CD4-positive, alpha-beta memory T cell (primary cell): Measurements from ENCODE around the gene NKAIN4. TPM values are rescaled to one million over a fixed set of nuclear protein-coding genes. Genes with fewer than 3 reads are reported as not detected.
A peak's percentile ranks its signal among the peaks of the same experiment; 100 is the strongest.

Experiments
- CTCF ChIA-PET: fragments of 350-600 bp; sonication (Branson Sonifier 250); formaldehyde crosslinking; loops from one replicate; lab custom pipeline; 2021; ENCODE audit warnings: inconsistent platforms; ENCODE audit not compliant: partially characterized antibody; lab: Charles Lee
- POLR2A ChIA-PET: fragments of 350-600 bp; sonication (Branson Sonifier 250); formaldehyde crosslinking; loops from one replicate; lab custom pipeline; 2021; ENCODE audit not compliant: partially characterized antibody; lab: Charles Lee
- DNase-seq, 5 donors: peaks; one replicate each; pipeline versions ENCODE4 v3.0.0 to v3.0.0-alpha.2; 2020 to 2022; ENCODE audit warnings: mixed read lengths in 1 of 5
- H3K27ac ChIP-seq: one replicate; pipeline ENCODE4 v1.7.0; 2013; ENCODE audit warnings: low read depth, low read length
- H3K27me3 ChIP-seq: 2 replicates; pipeline ENCODE4 v1.7.0; 2013; ENCODE audit warnings: mild to moderate bottlenecking, low read length, moderate library complexity; ENCODE audit not compliant: insufficient read depth
- H3K36me3 ChIP-seq: 2 replicates; pipeline ENCODE4 v1.7.0; 2013; ENCODE audit warnings: mild to moderate bottlenecking, low read length, moderate library complexity; ENCODE audit not compliant: insufficient read depth
- H3K4me1 ChIP-seq: 2 replicates; pipeline ENCODE4 v1.7.0; 2013; ENCODE audit warnings: mild to moderate bottlenecking, low read length, moderate library complexity; ENCODE audit not compliant: insufficient read depth
- H3K4me3 ChIP-seq, 2 donors: one replicate each; pipeline ENCODE4 v1.7.0; 2013; ENCODE audit warnings: low read length in 2 of 2, mild to moderate bottlenecking in 1 of 2
- H3K9me3 ChIP-seq, 2 donors: one replicate each; pipeline ENCODE4 v1.7.0; 2013; ENCODE audit warnings: low read length in 2 of 2, control low read depth in 1 of 2; ENCODE audit not compliant: control insufficient read depth in 1 of 2
- H3K27ac Mint-ChIP-seq, 7 donors: one replicate each; pipeline ENCODE4 v1.8.0; 2020 to 2021; ENCODE audit warnings: mixed read lengths in 7 of 7, mild to moderate bottlenecking in 6 of 7, inconsistent platforms in 3 of 7, moderate library complexity in 3 of 7
- H3K27me3 Mint-ChIP-seq, 2 donors: one replicate each; pipeline ENCODE4 v1.8.0; 2020 to 2021; ENCODE audit warnings: mixed read lengths in 2 of 2
- H3K36me3 Mint-ChIP-seq, 2 donors: one replicate each; pipeline ENCODE4 v1.8.0; 2020 to 2021; ENCODE audit warnings: mixed read lengths in 2 of 2, inconsistent platforms in 1 of 2, mild to moderate bottlenecking in 1 of 2
- H3K4me1 Mint-ChIP-seq, 4 donors: one replicate each; pipeline ENCODE4 v1.8.0; 2020 to 2021; ENCODE audit warnings: mixed read lengths in 4 of 4, mild to moderate bottlenecking in 1 of 4
- H3K4me3 Mint-ChIP-seq, 8 donors: one replicate each; pipeline ENCODE4 v1.8.0; 2020 to 2021; ENCODE audit warnings: mixed read lengths in 8 of 8, mild to moderate bottlenecking in 7 of 8, moderate library complexity in 6 of 8, inconsistent platforms in 3 of 8
- H3K9me3 Mint-ChIP-seq, 8 donors: one replicate each; pipeline ENCODE4 v1.8.0; 2020 to 2021; ENCODE audit warnings: mixed read lengths in 8 of 8, mild to moderate bottlenecking in 5 of 8, inconsistent platforms in 3 of 8, moderate library complexity in 1 of 8
- intact Hi-C: fragments of 100-400 bp; cut with micrococcal nuclease; formaldehyde crosslinking; loops from one replicate; pipeline ENCODE4 v1.15.1; 2023
- polyA plus RNA-seq, 2 donors: library from polyadenylated mRNA; unstranded; fragments of 300-500 nt; fragmentation: Illumina TruSeq; gene quantifications; one replicate each; pipeline ENCODE4 v1.2.3, GENCODE V29; 2021
- total RNA-seq, 2 experiments: library from RNA; stranded (reverse); gene quantifications; one replicate each; pipeline ENCODE4 v1.2.3, GENCODE V29; 2021

NKAIN4 gene
- total and polyA plus RNA-seq, 4 experiments from 2014 or later = not detected

DNA sequence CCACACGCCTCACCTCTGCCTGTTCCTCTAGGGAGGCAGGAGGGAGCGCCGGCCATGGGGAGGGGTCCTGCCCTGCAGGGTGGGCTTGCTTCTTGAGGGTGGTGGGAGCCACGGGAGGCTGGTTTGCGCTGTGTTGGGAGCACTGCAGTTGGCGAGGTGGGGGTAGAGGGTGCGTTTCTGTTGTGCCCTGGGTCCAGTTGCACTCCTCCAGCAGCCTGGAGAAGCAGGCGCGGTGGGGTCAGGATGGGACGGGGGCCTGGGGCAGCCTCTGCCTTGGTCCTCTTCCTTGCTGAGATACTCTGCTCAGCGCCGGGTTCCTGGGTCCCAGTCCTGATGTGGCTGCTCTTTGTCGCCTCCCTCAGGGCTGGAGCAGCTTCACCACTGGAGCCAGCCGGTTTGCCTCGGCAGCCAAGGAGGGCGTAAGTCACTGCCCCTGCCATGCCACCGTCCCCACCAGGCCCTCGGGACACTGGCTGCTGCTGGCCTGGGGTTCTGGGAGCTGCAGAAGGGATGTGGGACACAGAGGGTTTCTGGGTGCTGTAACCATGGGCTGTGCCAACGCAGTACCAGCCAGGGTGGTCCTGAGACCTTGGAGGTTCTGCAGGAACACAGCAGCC lies 26.8 kb upstream of the NKAIN4 start:
- Histone ChIP-seq H3K4me3 (no peak overlapping the region), H3K27me3 (no peaks in the 10 kb centered on the region), H3K9me3 (no peaks in the 10 kb centered on the region), H3K27ac (no peak overlapping the region), H3K4me1 (no peaks in the 10 kb centered on the region), H3K36me3 (peaks cover 46% of the 10 kb centered on the region)
- ChIA-PET CTCF (interaction anchor here (1.6 kb wide), 1 partner anchor 57 kb away, joined by 7 read pairs; no protein-coding TSS in a partner anchor), POLR2A (interaction anchor here (1.3 kb wide), 1 partner anchor 8 kb away, joined by 4 read pairs; the partner anchor contains the start of gene ARFGAP1)
- Mint-ChIP-seq H3K27ac (no peak overlapping the region), H3K9me3 (no peaks in the 10 kb centered on the region), H3K4me3 (no peak overlapping the region), H3K36me3 (peaks cover 4 to 46% of the 10 kb centered on the region in 2 donors), H3K4me1 (peaks cover 0 to 21% (median 1%) of the 10 kb centered on the region in 4 donors), H3K27me3 (no peaks in the 10 kb centered on the region)
- intact Hi-C loops = no loop called here
- DNase-seq = peak in 1 of 5 donors; percentile 7

GRCh38 chr20:63280371-63280770 lies 26.1 kb upstream of the NKAIN4 start:
- H3K4me3 ChIP-seq = no peak overlapping the region
- Mint-ChIP-seq H3K4me1 (peaks cover under 1 to 18% (median 2%) of the 10 kb centered on the region in 4 donors), H3K9me3 (no peaks in the 10 kb centered on the region), H3K4me3 (no peak overlapping the region), H3K27me3 (no peaks in the 10 kb centered on the region), H3K36me3 (peaks cover 4 to 44% of the 10 kb centered on the region in 2 donors), H3K27ac (no peak overlapping the region)
- intact Hi-C loops = no loop called here
- POLR2A ChIA-PET = no interaction called here
- no peaks in the 10 kb centered on the region for H3K9me3 ChIP-seq
- H3K4me1 ChIP-seq = peaks cover under 1% of the 10 kb centered on the region
- CTCF ChIA-PET = interaction anchor here (1.6 kb wide), 1 partner anchor 57 kb away, joined by 7 read pairs; no protein-coding TSS in a partner anchor
- H3K27ac ChIP-seq = no peak overlapping the region
- H3K36me3 ChIP-seq = peaks cover 52% of the 10 kb centered on the region
- H3K27me3 ChIP-seq = no peaks in the 10 kb centered on the region
- peak in 1 of 5 donors; percentile 13 for DNase-seq

DNA sequence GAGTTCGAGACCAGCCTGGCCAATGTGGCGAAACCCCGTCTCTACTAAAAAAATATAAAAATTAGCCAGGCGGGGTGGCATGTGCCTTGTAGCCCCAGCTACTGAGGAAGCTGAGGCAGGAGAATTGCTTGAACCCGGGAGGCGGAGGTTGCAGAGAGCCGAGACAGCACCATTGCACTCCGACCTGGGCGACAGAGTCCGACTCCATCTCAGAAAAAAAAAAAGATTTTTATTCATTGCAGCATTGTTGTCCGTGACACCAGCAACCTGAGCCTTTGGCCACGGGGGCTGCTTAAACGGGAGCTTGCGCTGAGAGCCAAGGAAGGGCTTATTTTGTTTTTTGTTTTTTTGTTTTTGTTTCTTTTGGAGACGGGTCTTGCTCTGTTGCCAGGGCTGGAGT lies 25.7 kb upstream of the NKAIN4 start:
- H3K27ac Mint-ChIP-seq = peak overlapping the region in 1 of 7 donors; percentile 66
- POLR2A ChIA-PET = no interaction called here
- intact Hi-C loops = no loop called here
- Histone ChIP-seq H3K9me3 (no peaks in the 10 kb centered on the region), H3K27me3 (no peaks in the 10 kb centered on the region), H3K4me3 (no peak overlapping the region), H3K36me3 (peaks cover 52% of the 10 kb centered on the region), H3K27ac (no peak overlapping the region), H3K4me1 (peaks cover 5% of the 10 kb centered on the region)
- no peaks in the 10 kb centered on the region for H3K9me3 Mint-ChIP-seq
- peaks cover 4 to 44% of the 10 kb centered on the region in 2 donors for H3K36me3 Mint-ChIP-seq
- CTCF ChIA-PET = interaction anchor here (1.6 kb wide), 1 partner anchor 56 kb away, joined by 7 read pairs; no protein-coding TSS in a partner anchor
- peak in 1 of 5 donors; percentile 6 for DNase-seq
- peaks cover 2 to 23% (median 4%) of the 10 kb centered on the region in 4 donors for H3K4me1 Mint-ChIP-seq
- H3K4me3 Mint-ChIP-seq = no peak overlapping the region
- H3K27me3 Mint-ChIP-seq = no peaks in the 10 kb centered on the region

DNA sequence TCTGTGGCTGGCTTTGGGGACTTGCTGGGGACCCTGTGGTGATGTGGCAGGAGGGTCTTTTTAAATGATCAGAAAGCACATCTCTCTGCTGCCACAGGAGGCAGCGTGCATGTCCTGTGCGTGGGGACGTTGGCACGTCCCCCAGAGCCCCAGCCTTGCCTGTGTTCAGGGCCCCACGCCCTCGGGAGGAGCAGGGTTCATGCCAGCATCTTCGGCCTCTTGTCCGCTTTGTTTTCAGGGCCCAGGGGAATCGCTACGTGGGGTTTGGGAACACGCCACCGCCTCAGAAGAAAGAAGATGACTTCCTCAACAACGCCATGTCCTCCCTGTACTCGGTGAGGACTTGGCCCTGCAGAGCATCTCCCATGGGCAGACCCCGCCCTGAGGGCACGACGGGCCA lies 24.4 kb upstream of the NKAIN4 start:
- intact Hi-C loops = no loop called here
- no peaks in the 10 kb centered on the region for H3K9me3 ChIP-seq
- Mint-ChIP-seq H3K4me3 (no peak overlapping the region), H3K9me3 (no peaks in the 10 kb centered on the region), H3K4me1 (peaks cover 5 to 29% (median 14%) of the 10 kb centered on the region in 4 donors), H3K27ac (no peak overlapping the region), H3K27me3 (no peaks in the 10 kb centered on the region), H3K36me3 (peaks cover 4 to 41% of the 10 kb centered on the region in 2 donors)
- DNase-seq = peak in 1 of 5 donors; percentile 9
- peaks cover 17% of the 10 kb centered on the region for H3K4me1 ChIP-seq
- H3K27me3 ChIP-seq = no peaks in the 10 kb centered on the region
- ChIA-PET CTCF (no interaction called here), POLR2A (no interaction called here)
- no peak overlapping the region for H3K4me3 ChIP-seq
- H3K36me3 ChIP-seq = peaks cover 52% of the 10 kb centered on the region
- H3K27ac ChIP-seq = no peak overlapping the region

- H3K27ac ChIP-seq = no peak overlapping the region
- POLR2A ChIA-PET = no interaction called here
- Mint-ChIP-seq H3K4me3 (no peak overlapping the region), H3K36me3 (peaks cover 4 to 46% of the 10 kb centered on the region in 2 donors), H3K4me1 (peaks cover 8 to 33% (median 18%) of the 10 kb centered on the region in 4 donors), H3K27ac (no peak overlapping the region), H3K9me3 (no peaks in the 10 kb centered on the region), H3K27me3 (no peaks in the 10 kb centered on the region)
- H3K36me3 ChIP-seq = peaks cover 48% of the 10 kb centered on the region
- intact Hi-C loops = no loop called here
- no peaks in the 10 kb centered on the region for H3K9me3 ChIP-seq
- CTCF ChIA-PET = no interaction called here
- no peaks in the 10 kb centered on the region for H3K27me3 ChIP-seq
- no peak overlapping the region for H3K4me3 ChIP-seq
- peak in 1 of 5 donors; percentile 8 for DNase-seq
- peaks cover 22% of the 10 kb centered on the region for H3K4me1 ChIP-seq
These were observed 23.4 kb upstream of the NKAIN4 start for GRCh38 chr20:63277466-63278272.

DNA sequence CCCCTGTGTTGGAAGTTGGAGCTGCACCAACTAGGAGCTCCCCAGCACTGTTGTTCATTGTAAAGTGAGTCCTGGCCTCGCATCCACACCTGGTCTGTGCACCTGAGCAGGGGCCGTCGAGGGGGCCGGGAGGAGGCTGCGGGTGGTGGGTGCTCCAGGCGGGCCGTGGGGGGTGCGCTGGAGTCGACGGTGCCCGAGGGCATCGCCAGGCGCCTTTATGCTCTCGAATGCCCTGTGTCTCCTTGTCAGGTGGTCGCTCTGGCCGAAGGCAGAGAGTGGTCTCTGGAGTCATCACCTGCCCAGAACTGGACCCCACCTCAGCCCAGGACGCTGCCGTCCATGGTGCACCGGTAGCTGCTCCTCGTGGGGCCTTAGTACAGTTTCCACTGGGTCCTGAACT lies 22.7 kb upstream of the NKAIN4 start:
- H3K4me1 ChIP-seq = peaks cover 23% of the 10 kb centered on the region
- H3K9me3 ChIP-seq = no peaks in the 10 kb centered on the region
- H3K4me1 Mint-ChIP-seq = peaks cover 8 to 33% (median 18%) of the 10 kb centered on the region in 4 donors
- no peak overlapping the region for H3K27ac Mint-ChIP-seq
- POLR2A ChIA-PET = no interaction called here
- no peaks in the 10 kb centered on the region for H3K27me3 Mint-ChIP-seq
- H3K4me3 Mint-ChIP-seq = no peak overlapping the region
- H3K27ac ChIP-seq = no peak overlapping the region
- H3K36me3 Mint-ChIP-seq = peaks cover 4 to 43% of the 10 kb centered on the region in 2 donors
- H3K27me3 ChIP-seq = no peaks in the 10 kb centered on the region
- no peaks in the 10 kb centered on the region for H3K9me3 Mint-ChIP-seq
- peak in 1 of 5 donors; percentile 15 for DNase-seq
- intact Hi-C loops = no loop called here
- CTCF ChIA-PET = no interaction called here
- H3K36me3 ChIP-seq = peaks cover 47% of the 10 kb centered on the region
- no peak overlapping the region for H3K4me3 ChIP-seq

GRCh38 chr20:63275825-63276224 lies 21.6 kb upstream of the NKAIN4 start:
- Mint-ChIP-seq H3K4me1 (peaks cover 15 to 41% (median 23%) of the 10 kb centered on the region in 4 donors), H3K27me3 (no peaks in the 10 kb centered on the region), H3K9me3 (no peaks in the 10 kb centered on the region), H3K27ac (no peak overlapping the region), H3K36me3 (peaks cover 4 to 46% of the 10 kb centered on the region in 2 donors), H3K4me3 (peak overlapping the region in 1 of 8 donors; percentile 42)
- Histone ChIP-seq H3K36me3 (peaks cover 46% of the 10 kb centered on the region), H3K27me3 (no peaks in the 10 kb centered on the region), H3K4me1 (peaks cover 30% of the 10 kb centered on the region), H3K27ac (no peak overlapping the region), H3K4me3 (no peak overlapping the region), H3K9me3 (no peaks in the 10 kb centered on the region)
- no peak for DNase-seq
- ChIA-PET POLR2A (no interaction called here), CTCF (no interaction called here)
- intact Hi-C loops = no loop called here
